OCI-LY1 (cell line): ENCODE results near the gene CDC45.

Experiments used
- H2AFZ ChIP-seq: fragments of 200-600 bp; sonication (generic), shearing (Covaris generic); 2 replicates; pipeline ENCODE4 v1.6.0; 2014; ENCODE audit warnings: antibody characterized with exemption, mild to moderate bottlenecking, low read length
- H3F3A ChIP-seq: fragments of 200-600 bp; sonication (generic), shearing (Covaris generic); 2 replicates; pipeline ENCODE4 v1.6.0; 2014; ENCODE audit warnings: mild to moderate bottlenecking, antibody characterized with exemption, low read length, moderate library complexity; ENCODE audit not compliant: insufficient read depth
- H3K27ac ChIP-seq: fragments of 200-600 bp; sonication (generic); 2 replicates; pipeline ENCODE4 v1.5.1; 2014; ENCODE audit warnings: low read length, mixed run types, mild to moderate bottlenecking, low read depth; ENCODE audit not compliant: poor library complexity, severe bottlenecking
- H3K27me3 ChIP-seq: fragments of 200-600 bp; sonication (generic); 2 replicates; pipeline ENCODE4 v1.6.0; 2014; ENCODE audit warnings: antibody characterized with exemption, mild to moderate bottlenecking, low read length, moderate library complexity; ENCODE audit not compliant: insufficient read depth
- H3K36me3 ChIP-seq: fragments of 200-600 bp; sonication (generic); 2 replicates; pipeline ENCODE4 v1.6.1; 2014; ENCODE audit warnings: mild to moderate bottlenecking, antibody characterized with exemption, low read length, moderate library complexity, mixed read lengths; ENCODE audit not compliant: insufficient read depth
- H3K4me1 ChIP-seq: fragments of 200-600 bp; sonication (generic); 2 replicates; pipeline ENCODE4 v1.5.1; 2014; ENCODE audit warnings: mild to moderate bottlenecking, low read length, moderate library complexity; ENCODE audit not compliant: insufficient read depth, severe bottlenecking
- H3K4me2 ChIP-seq: fragments of 200-600 bp; sonication (generic), shearing (Covaris generic); 2 replicates; pipeline ENCODE4 v1.6.1; 2014; ENCODE audit warnings: low read length
- H3K4me3 ChIP-seq: fragments of 200-600 bp; sonication (generic); 2 replicates; pipeline ENCODE4 v1.5.1; 2014; ENCODE audit warnings: low read length, low read depth, mild to moderate bottlenecking, mixed read lengths; ENCODE audit not compliant: poor library complexity, severe bottlenecking
- H3K79me2 ChIP-seq: fragments of 200-600 bp; shearing (Covaris generic); 2 replicates; pipeline ENCODE4 v1.6.1; 2016; ENCODE audit warnings: mixed run types, low read length, mixed read lengths; ENCODE audit not compliant: insufficient read depth
- H3K9ac ChIP-seq: fragments of 200-600 bp; sonication (generic), shearing (Covaris generic); 2 replicates; pipeline ENCODE4 v1.6.1; 2014; ENCODE audit warnings: mild to moderate bottlenecking, low read length, mixed read lengths
- H3K9me2 ChIP-seq: fragments of 200-600 bp; sonication (generic), shearing (Covaris generic); 2 replicates; pipeline ENCODE4 v1.6.1; 2014; ENCODE audit warnings: low read depth, mild to moderate bottlenecking, low read length, mixed read lengths
- H3K9me3 ChIP-seq: fragments of 200-600 bp; shearing (Covaris generic); 2 replicates; pipeline ENCODE4 v1.6.1; 2014; ENCODE audit warnings: low read length, mixed read lengths
- H4K20me1 ChIP-seq: fragments of 200-600 bp; sonication (generic), shearing (Covaris generic); 2 replicates; pipeline ENCODE4 v1.6.0; 2016; ENCODE audit warnings: mild to moderate bottlenecking, low read length; ENCODE audit not compliant: insufficient read depth
- EZH2 ChIP-seq: fragments of 200-600 bp; sonication (generic), shearing (Covaris generic); IDR thresholded peaks from 2 replicates; pipeline ENCODE4 v1.8.0; 2017; ENCODE audit warnings: borderline replicate concordance, mixed run types, mild to moderate bottlenecking, antibody characterized with exemption, low read length, moderate library complexity, mixed read lengths
- TF ChIP-seq, protein P1 (sequence below): fragments of 200-600 bp; sonication (generic), shearing (Covaris generic); IDR thresholded peaks from 2 replicates; pipeline ENCODE4 v1.5.1; 2017; ENCODE audit warnings: mild to moderate bottlenecking, antibody characterized with exemption, low read length, moderate library complexity, mixed read lengths

Gene CDC45

DNA sequence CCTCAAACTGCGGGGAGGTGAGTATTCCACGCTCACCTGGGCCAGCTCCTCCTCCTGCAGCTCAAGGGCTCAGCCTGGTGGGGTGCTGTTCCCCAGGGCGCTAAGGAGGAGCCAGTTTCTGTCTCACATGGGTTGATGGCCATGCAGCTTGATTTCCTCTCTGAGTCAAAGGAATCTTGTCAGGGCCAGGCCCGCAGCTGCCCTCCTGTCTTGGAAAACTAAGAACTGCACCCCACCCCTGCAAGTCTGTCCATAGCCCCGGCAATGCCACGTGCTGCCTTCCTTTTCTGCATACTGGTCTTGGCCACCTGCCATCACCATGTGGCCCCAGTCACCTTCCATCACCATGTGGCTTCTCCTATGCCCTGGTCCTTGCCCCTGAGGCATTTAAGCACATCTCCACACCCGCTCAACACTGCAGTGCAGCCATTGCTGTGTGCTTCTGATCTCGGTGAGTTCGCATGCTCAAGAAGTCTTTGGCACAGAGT lies 79.6 kb downstream of the CDC45 start:
- Histone ChIP-seq H3K4me1 (no peaks in the 10 kb centered on the region), H3K79me2 (no peaks in the 10 kb centered on the region), H3K36me3 (no peaks in the 10 kb centered on the region), H3F3A (no peaks in the 10 kb centered on the region), H2AFZ (no peak overlapping the region), H3K9ac (no peak overlapping the region), H3K27me3 (no peaks in the 10 kb centered on the region; the same call in 1 of the 2 replicates), H3K9me2 (no peaks in the 10 kb centered on the region), H3K4me2 (no peak overlapping the region), H4K20me1 (no peaks in the 10 kb centered on the region), H3K27ac (no peak overlapping the region), H3K9me3 (no peaks in the 10 kb centered on the region), H3K4me3 (no peak overlapping the region)
- TF ChIP-seq, protein P1, sequence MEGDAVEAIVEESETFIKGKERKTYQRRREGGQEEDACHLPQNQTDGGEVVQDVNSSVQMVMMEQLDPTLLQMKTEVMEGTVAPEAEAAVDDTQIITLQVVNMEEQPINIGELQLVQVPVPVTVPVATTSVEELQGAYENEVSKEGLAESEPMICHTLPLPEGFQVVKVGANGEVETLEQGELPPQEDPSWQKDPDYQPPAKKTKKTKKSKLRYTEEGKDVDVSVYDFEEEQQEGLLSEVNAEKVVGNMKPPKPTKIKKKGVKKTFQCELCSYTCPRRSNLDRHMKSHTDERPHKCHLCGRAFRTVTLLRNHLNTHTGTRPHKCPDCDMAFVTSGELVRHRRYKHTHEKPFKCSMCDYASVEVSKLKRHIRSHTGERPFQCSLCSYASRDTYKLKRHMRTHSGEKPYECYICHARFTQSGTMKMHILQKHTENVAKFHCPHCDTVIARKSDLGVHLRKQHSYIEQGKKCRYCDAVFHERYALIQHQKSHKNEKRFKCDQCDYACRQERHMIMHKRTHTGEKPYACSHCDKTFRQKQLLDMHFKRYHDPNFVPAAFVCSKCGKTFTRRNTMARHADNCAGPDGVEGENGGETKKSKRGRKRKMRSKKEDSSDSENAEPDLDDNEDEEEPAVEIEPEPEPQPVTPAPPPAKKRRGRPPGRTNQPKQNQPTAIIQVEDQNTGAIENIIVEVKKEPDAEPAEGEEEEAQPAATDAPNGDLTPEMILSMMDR, result no peak
- TF ChIP-seq EZH2, result no peak

GRCh38 chr22:19559956-19560355 lies 80.2 kb downstream of the CDC45 start:
- Histone ChIP-seq H3K9me2 (no peaks in the 10 kb centered on the region), H3K9me3 (no peaks in the 10 kb centered on the region), H2AFZ (no peak overlapping the region), H3K4me3 (no peak overlapping the region), H3K36me3 (no peaks in the 10 kb centered on the region), H3K4me1 (no peaks in the 10 kb centered on the region), H3K79me2 (no peaks in the 10 kb centered on the region), H3K27me3 (no peaks in the 10 kb centered on the region; the same call in 1 of the 2 replicates), H4K20me1 (no peaks in the 10 kb centered on the region), H3K4me2 (no peak overlapping the region), H3K27ac (no peak overlapping the region), H3K9ac (no peak overlapping the region), H3F3A (no peaks in the 10 kb centered on the region)
- TF ChIP-seq EZH2, result no peak
- TF ChIP-seq, protein P1, result no peak

GRCh38 chr22:19565382-19566278 lies 85.9 kb downstream of the CDC45 start:
- no peak for TF ChIP-seq EZH2
- TF ChIP-seq, protein P1, result no peak
- Histone ChIP-seq H4K20me1 (no peaks in the 10 kb centered on the region), H3K9ac (no peak overlapping the region), H2AFZ (no peak overlapping the region), H3K27me3 (peaks cover 5% of the 10 kb centered on the region; the same call in 1 of the 2 replicates), H3K9me2 (no peaks in the 10 kb centered on the region), H3F3A (no peaks in the 10 kb centered on the region), H3K27ac (no peak overlapping the region), H3K79me2 (no peaks in the 10 kb centered on the region), H3K4me3 (no peak overlapping the region), H3K4me1 (no peaks in the 10 kb centered on the region), H3K9me3 (no peaks in the 10 kb centered on the region), H3K36me3 (no peaks in the 10 kb centered on the region), H3K4me2 (no peak overlapping the region)
